Esophagus (tissue), 2 donors: Measurements from ENCODE around the gene NFIA. TPM values are rescaled to one million over a fixed set of nuclear protein-coding genes. Genes with fewer than 3 reads are reported as not detected.

ENCODE experiments used
- H3K27ac ChIP-seq, 2 donors: one replicate each; pipeline ENCODE4 v1.5.1; 2013; ENCODE audit warnings: low read depth in 2 of 2, mild to moderate bottlenecking in 2 of 2, inconsistent platforms in 1 of 2, low read length in 1 of 2, moderate library complexity in 1 of 2
- H3K27me3 ChIP-seq, 2 donors: one replicate each; pipeline ENCODE4 v1.6.1; 2013; ENCODE audit warnings: low read length in 2 of 2, control low read depth in 1 of 2, mild to moderate bottlenecking in 1 of 2; ENCODE audit not compliant: insufficient read depth in 2 of 2, control insufficient read depth in 1 of 2
- H3K36me3 ChIP-seq, 2 donors: one replicate each; pipeline ENCODE4 v1.6.1; 2013; ENCODE audit warnings: low read length in 1 of 2; ENCODE audit not compliant: control insufficient read depth in 2 of 2, insufficient read depth in 2 of 2
- H3K4me1 ChIP-seq, 2 donors: one replicate each; pipeline ENCODE4 v1.6.1; 2013; ENCODE audit warnings: low read length in 1 of 2; ENCODE audit not compliant: control insufficient read depth in 2 of 2, insufficient read depth in 2 of 2
- H3K4me3 ChIP-seq, 2 donors: one replicate each; pipeline ENCODE4 v1.5.1; 2013; ENCODE audit warnings: low read length in 2 of 2, mild to moderate bottlenecking in 2 of 2, low read depth in 1 of 2, moderate library complexity in 1 of 2
- H3K9me3 ChIP-seq, 2 donors: one replicate each; pipeline ENCODE4 v1.6.1; 2013; ENCODE audit warnings: mild to moderate bottlenecking in 2 of 2, low read depth in 1 of 2, low read length in 1 of 2, moderate library complexity in 1 of 2; ENCODE audit not compliant: control insufficient read depth in 2 of 2, insufficient read depth in 1 of 2
- WGBS, 2 donors: extraction: QIAGEN DNeasy Blood & Tissue Kit; methylation state at CpG; one replicate each; pipeline ENCODE4 v1.1.7; 2013; 5-methylcytosine and 5-hydroxymethylcytosine counted together
- polyA plus RNA-seq, 2 donors: library from polyadenylated mRNA; stranded (reverse); fragments of 200-250 nt; gene quantifications; one replicate each; pipeline ENCODE4 v1.2.3, GENCODE V29; 2013
- donor health status: healthy with polysubstance abuse.
- donor health status: Bipolar disorder and iron deficiency.

The NFIA gene
- polyA plus RNA-seq, 2 donors, result 9.0 to 11.0 TPM

GRCh38 chr1:61482170-61482734, 399.9 kb downstream of the NFIA start:
- no peaks in the 10 kb centered on the region for H3K36me3 ChIP-seq
- WGBS, 2 donors, result 51 to 58% methylated on average over 7 of the region's 7 CpGs
- H3K4me1 ChIP-seq, result no peaks in the 10 kb centered on the region
- no peak overlapping the region for H3K4me3 ChIP-seq
- no peaks in the 10 kb centered on the region for H3K27me3 ChIP-seq
- H3K27ac ChIP-seq, result peak overlapping the region; percentile 66 to 68
- H3K9me3 ChIP-seq, result no peaks in the 10 kb centered on the region

GRCh38 chr1:61486783-61487536, 404.6 kb downstream of the NFIA start:
- Histone ChIP-seq H3K4me1 (no peaks in the 10 kb centered on the region), H3K9me3 (no peaks in the 10 kb centered on the region), H3K4me3 (no peak overlapping the region), H3K27me3 (no peaks in the 10 kb centered on the region), H3K36me3 (no peaks in the 10 kb centered on the region), H3K27ac (no peak overlapping the region)
- 70 to 80% methylated on average over 4 of the region's 4 CpGs for WGBS, 2 donors

GRCh38 chr1:61487801-61488200, 405.4 kb downstream of the NFIA start:
- H3K9me3 ChIP-seq, result no peaks in the 10 kb centered on the region
- WGBS, 2 donors, result 68 to 70% methylated on average over 6 of the region's 6 CpGs
- H3K27ac ChIP-seq, result no peak overlapping the region
- no peaks in the 10 kb centered on the region for H3K27me3 ChIP-seq
- no peak overlapping the region for H3K4me3 ChIP-seq
- no peaks in the 10 kb centered on the region for H3K4me1 ChIP-seq
- no peaks in the 10 kb centered on the region for H3K36me3 ChIP-seq

- H3K4me3 ChIP-seq, result no peak overlapping the region
- H3K27ac ChIP-seq, result no peak overlapping the region
- WGBS, 2 donors, result 64 to 78% methylated on average over 4 of the region's 4 CpGs
- H3K4me1 ChIP-seq, result no peaks in the 10 kb centered on the region
- H3K36me3 ChIP-seq, result no peaks in the 10 kb centered on the region
- H3K9me3 ChIP-seq, result no peaks in the 10 kb centered on the region
- no peaks in the 10 kb centered on the region for H3K27me3 ChIP-seq
Measured at GRCh38 chr1:61490924-61491323, 408.6 kb downstream of the NFIA start.

- no peaks in the 10 kb centered on the region for H3K36me3 ChIP-seq
- WGBS, 2 donors, result 50 to 54% methylated on average over 4 of the region's 4 CpGs
- H3K9me3 ChIP-seq, result no peaks in the 10 kb centered on the region
- H3K4me3 ChIP-seq, result no peak overlapping the region
- peak overlapping the region; percentile 31 to 51 for H3K27ac ChIP-seq
- no peaks in the 10 kb centered on the region for H3K27me3 ChIP-seq
- no peaks in the 10 kb centered on the region for H3K4me1 ChIP-seq
Measured at GRCh38 chr1:61491497-61491896, 409.1 kb downstream of the NFIA start.

GRCh38 chr1:61494000-61494399, 411.6 kb downstream of the NFIA start:
- WGBS, 2 donors, result 82 to 84% methylated on average over 3 of the region's 3 CpGs
- Histone ChIP-seq H3K4me1 (no peaks in the 10 kb centered on the region), H3K9me3 (no peaks in the 10 kb centered on the region), H3K4me3 (no peak overlapping the region), H3K27ac (no peak overlapping the region), H3K36me3 (no peaks in the 10 kb centered on the region), H3K27me3 (no peaks in the 10 kb centered on the region)

- Histone ChIP-seq H3K9me3 (no peaks in the 10 kb centered on the region), H3K27me3 (no peaks in the 10 kb centered on the region), H3K36me3 (no peaks in the 10 kb centered on the region), H3K4me1 (no peaks in the 10 kb centered on the region), H3K27ac (no peak overlapping the region), H3K4me3 (no peak overlapping the region)
- 45 to 47% methylated on average over 4 of the region's 4 CpGs for WGBS, 2 donors
Measured at GRCh38 chr1:61496501-61496900, 414.1 kb downstream of the NFIA start.

GRCh38 chr1:61497013-61497412, 414.7 kb downstream of the NFIA start:
- Histone ChIP-seq H3K4me3 (no peak overlapping the region), H3K27ac (no peak overlapping the region), H3K9me3 (no peaks in the 10 kb centered on the region), H3K36me3 (no peaks in the 10 kb centered on the region), H3K27me3 (no peaks in the 10 kb centered on the region), H3K4me1 (no peaks in the 10 kb centered on the region)
- 84 to 85% methylated on average over 3 of the region's 3 CpGs for WGBS, 2 donors

GRCh38 chr1:61498342-61498741, 416.0 kb downstream of the NFIA start:
- no peak overlapping the region for H3K27ac ChIP-seq
- H3K4me3 ChIP-seq, result no peak overlapping the region
- H3K9me3 ChIP-seq, result no peaks in the 10 kb centered on the region

More at GRCh38 chr1:61498342-61498741, 416.0 kb downstream of the NFIA start:
- Histone ChIP-seq H3K27me3 (no peaks in the 10 kb centered on the region), H3K36me3 (no peaks in the 10 kb centered on the region), H3K4me1 (no peaks in the 10 kb centered on the region)
- WGBS, 2 donors, result 88 to 92% methylated on average over 8 of the region's 8 CpGs
